ENCODE results near the gene CDH5.

DNA sequence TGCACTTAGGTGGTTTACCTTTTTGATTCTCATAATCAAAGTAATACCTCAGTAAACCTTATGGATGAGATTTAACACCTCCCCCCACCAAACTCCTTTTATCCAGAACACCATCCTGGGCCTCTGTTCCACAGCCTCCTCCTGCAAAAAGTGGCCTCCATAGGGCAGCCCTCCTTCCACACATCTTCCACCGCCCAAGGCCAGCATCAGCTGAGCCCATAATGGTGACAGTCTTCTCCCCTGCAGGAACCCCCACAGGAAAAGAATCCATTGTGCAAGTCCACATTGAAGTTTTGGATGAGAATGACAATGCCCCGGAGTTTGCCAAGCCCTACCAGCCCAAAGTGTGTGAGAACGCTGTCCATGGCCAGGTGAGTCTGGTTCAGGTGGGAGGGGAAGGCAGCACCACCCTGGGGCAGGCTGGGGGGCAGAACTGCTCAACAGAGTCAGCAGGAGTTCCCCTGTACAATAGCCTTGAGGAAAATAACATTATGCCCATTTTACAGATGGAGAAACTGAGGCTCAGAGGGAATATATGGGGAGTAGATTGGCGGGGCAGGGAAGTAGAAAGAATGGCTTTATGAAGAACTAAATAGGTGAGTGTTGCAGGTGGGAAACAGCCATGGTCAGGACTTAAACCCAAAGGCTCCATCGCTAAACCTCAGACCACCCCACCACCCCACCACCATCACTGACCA lies 31.4 kb downstream of the CDH5 start:
- TF ChIP-seq CTCF (IDR thresholded peaks at IDR 0.05; ENCODE audit: insufficient read depth, low read length, poor library complexity, severe bottlenecking) (no peak), EZH2phosphoT487 (conservative IDR thresholded peaks at IDR 0.05; ENCODE audit: low read length) (no peak)

All from SU-DHL-6 (cell line).